IMR-90 (cell line): ENCODE data around the gene RND3. TPM values are rescaled to one million over a fixed set of nuclear protein-coding genes. Genes with fewer than 3 reads are reported as not detected.
A peak's percentile ranks its signal among the peaks of the same experiment; 100 is the strongest.

Experiments used
- ATAC-seq: fragments of 200-7000 bp; cut with Tn5 transposase; 2 replicates; pipeline ENCODE4 v1.9.1; 2020; ENCODE audit warnings: low read depth, mild to moderate bottlenecking, moderate library complexity
- BruUV-seq: library from RNA; stranded (reverse); fragments of 400-500 nt; replicated peaks from 2 replicates; lab custom pipeline; 2021; lab: Mats Ljungman, UMichigan
- CTCF ChIA-PET: fragments of 300-600 bp; formaldehyde crosslinking; extraction: SDS; loops from one replicate; lab custom pipeline; 2021; ENCODE audit warnings: antibody characterized with exemption; lab: Yijun Ruan, JAX
- POLR2A ChIA-PET: fragments of 300-600 bp; sonication (Branson Sonifier 250); formaldehyde crosslinking; loops from one replicate; lab custom pipeline; 2022; ENCODE audit warnings: antibody characterized with exemption; ENCODE audit not compliant: unreplicated experiment; lab: Charles Lee
- DNase-seq: peaks from one replicate; pipeline ENCODE4 v3.0.0; 2013
- H2AFZ ChIP-seq: replicated peaks from 2 replicates; pipeline ENCODE3; 2013; ENCODE audit warnings: low read length, mild to moderate bottlenecking; ENCODE audit not compliant: poor library complexity
- H2AK5ac ChIP-seq: 2 replicates; pipeline ENCODE4 v1.6.1; 2013; ENCODE audit warnings: low read depth, low read length, inconsistent platforms
- H2AK9ac ChIP-seq: replicated peaks from 2 replicates; pipeline ENCODE3; 2013; ENCODE audit warnings: mild to moderate bottlenecking, low read depth, low read length, moderate library complexity; ENCODE audit not compliant: poor library complexity
- H2BK120ac ChIP-seq: 2 replicates; pipeline ENCODE4 v1.6.1; 2013; ENCODE audit warnings: low read depth, low read length, inconsistent platforms
- H2BK15ac ChIP-seq: 3 replicates; pipeline ENCODE4 v1.6.1; 2013; ENCODE audit warnings: low read depth, low read length, inconsistent platforms
- H2BK20ac ChIP-seq: 2 replicates; pipeline ENCODE4 v1.6.1; 2013; ENCODE audit warnings: low read depth, mild to moderate bottlenecking, inconsistent platforms, low read length, moderate library complexity
- H2BK5ac ChIP-seq: 2 replicates; pipeline ENCODE4 v1.6.1; 2013; ENCODE audit warnings: mild to moderate bottlenecking, low read depth, low read length, inconsistent platforms; ENCODE audit not compliant: poor library complexity, severe bottlenecking
- H3K14ac ChIP-seq: replicated peaks from 2 replicates; pipeline ENCODE4 v1.6.1; 2013; ENCODE audit warnings: low read depth, low read length, inconsistent platforms
- H3K18ac ChIP-seq: 2 replicates; pipeline ENCODE4 v1.6.1; 2013; ENCODE audit warnings: low read depth, low read length, control low read depth
- H3K23ac ChIP-seq: 2 replicates; pipeline ENCODE4 v1.6.1; 2013; ENCODE audit warnings: low read depth, low read length, inconsistent platforms
- H3K27ac ChIP-seq: 2 replicates; pipeline ENCODE4 v1.5.1; 2013; ENCODE audit warnings: mild to moderate bottlenecking, control low read depth, low read length; ENCODE audit not compliant: insufficient read depth
- H3K27me3 ChIP-seq: 2 replicates; pipeline ENCODE4 v1.6.1; 2013; ENCODE audit warnings: low read length; ENCODE audit not compliant: control insufficient read depth, insufficient read depth
- H3K36me3 ChIP-seq: 2 replicates; pipeline ENCODE4 v1.6.1; 2013; ENCODE audit warnings: low read length, mixed read lengths; ENCODE audit not compliant: control insufficient read depth, insufficient read depth
- H3K4ac ChIP-seq: 2 replicates; pipeline ENCODE4 v1.6.1; 2013; ENCODE audit warnings: low read depth, low read length, inconsistent platforms
- H3K4me1 ChIP-seq: 2 replicates; pipeline ENCODE4 v1.6.1; 2013; ENCODE audit warnings: low read length, mixed read lengths; ENCODE audit not compliant: control insufficient read depth, insufficient read depth
- H3K4me2 ChIP-seq: 2 replicates; pipeline ENCODE4 v1.6.1; 2013; ENCODE audit warnings: low read depth, mild to moderate bottlenecking, control low read depth, low read length, moderate library complexity
- H3K4me3 ChIP-seq: 2 replicates; pipeline ENCODE4 v1.5.1; 2013; ENCODE audit warnings: low read depth, mild to moderate bottlenecking, control low read depth, low read length, moderate library complexity; ENCODE audit not compliant: insufficient read depth
- H3K56ac ChIP-seq: 2 replicates; pipeline ENCODE4 v1.6.1; 2013; ENCODE audit warnings: low read length, inconsistent platforms; ENCODE audit not compliant: insufficient read depth; ENCODE audit errors: extremely low read depth
- H3K79me1 ChIP-seq, 2 experiments: 2 replicates each; pipeline ENCODE4 v1.6.1; 2013; ENCODE audit warnings: low read length in 2 of 2, inconsistent platforms in 1 of 2, low read depth in 1 of 2
- H3K9ac ChIP-seq: 2 replicates; pipeline ENCODE4 v1.6.1; 2013; ENCODE audit warnings: low read depth, low read length, control low read depth
- H3K9me1 ChIP-seq: 2 replicates; pipeline ENCODE4 v1.6.1; 2013; ENCODE audit warnings: low read length, inconsistent platforms; ENCODE audit not compliant: insufficient read depth
- H3K9me3 ChIP-seq: 2 replicates; pipeline ENCODE4 v1.6.1; 2013; ENCODE audit warnings: low read length; ENCODE audit not compliant: control insufficient read depth, insufficient read depth
- H4K20me1 ChIP-seq: 2 replicates; pipeline ENCODE4 v1.6.1; 2013; ENCODE audit warnings: low read length, inconsistent platforms; ENCODE audit not compliant: insufficient read depth
- H4K5ac ChIP-seq: 2 replicates; pipeline ENCODE4 v1.6.1; 2013; ENCODE audit warnings: mild to moderate bottlenecking, low read depth, low read length, control low read depth
- H4K8ac ChIP-seq, 2 experiments: 2 replicates each; pipeline ENCODE4 v1.6.1; 2013; ENCODE audit warnings: low read depth in 2 of 2, low read length in 2 of 2, control low read depth in 1 of 2, inconsistent platforms in 1 of 2
- H4K91ac ChIP-seq: 2 replicates; pipeline ENCODE4 v1.6.1; 2013; ENCODE audit warnings: low read depth, low read length, inconsistent platforms; ENCODE audit not compliant: insufficient read depth
- MXI1 ChIP-seq: IDR thresholded peaks from 2 replicates; pipeline ENCODE4 v1.6.1; 2012; ENCODE audit warnings: low read depth, mild to moderate bottlenecking, low read length, moderate library complexity, borderline replicate concordance
- POLR2A ChIP-seq: IDR thresholded peaks from 2 replicates; pipeline ENCODE4 v1.6.1; 2012; ENCODE audit warnings: mild to moderate bottlenecking, low read depth, low read length
- RCOR1 ChIP-seq: IDR thresholded peaks from 2 replicates; pipeline ENCODE4 v1.6.1; 2012; ENCODE audit warnings: mild to moderate bottlenecking, low read length, improper control_type of control experiment; ENCODE audit not compliant: insufficient replicate concordance
- WGBS, 2 experiments: methylation state at CpG; one replicate each; pipeline versions ENCODE4 v1.1.5 to v1.1.7; 2013; ENCODE audit warnings: missing lambda C conversion rate in 2 of 2; ENCODE audit not compliant: insufficient read length in 1 of 2; ENCODE audit errors: extremely low coverage in 2 of 2; 5-methylcytosine and 5-hydroxymethylcytosine counted together
- dilution Hi-C: fragments of 300-500 bp; cut with HindIII; formaldehyde crosslinking; loops from one replicate; pipeline ENCODE4 v1.14.3; 2018; ENCODE audit warnings: low sequenced_read_pairs; ENCODE audit not compliant: unreplicated experiment
- in situ Hi-C: fragments of 300-500 bp; cut with MboI; formaldehyde crosslinking; loops from 3 replicates; pipeline ENCODE4 v1.14.3; 2019; ENCODE audit warnings: low sequenced_read_pairs, inconsistent platforms, mixed read lengths
- intact Hi-C: fragments of 100-400 bp; cut with micrococcal nuclease; formaldehyde crosslinking; loops from 2 replicates; pipeline ENCODE4 v1.10.0; 2022
- polyA plus RNA-seq, 3 experiments: library from polyadenylated mRNA; depleted of rRNA; stranded (reverse); fragments of >200 nt; gene quantifications; 2 replicates each; pipeline ENCODE4 v1.2.3, GENCODE V29; 2012; ENCODE audit warnings: low replicate concordance in 1 of 3
- total RNA-seq: library from RNA; depleted of rRNA; stranded (reverse); fragments of >200 nt; gene quantifications from 2 replicates; pipeline ENCODE4 v1.2.3, GENCODE V29; 2012

RND3 gene
- total and polyA plus RNA-seq, 2 of the 4 experiments (the other 2 are of a cell fraction) = 111 to 449 TPM

- no peak for ATAC-seq
- Histone ChIP-seq H3K18ac (peak overlapping the region; percentile 71), H3K14ac (peak overlapping the region; percentile 100), H3K27me3 (no peaks in the 10 kb centered on the region), H4K5ac (peak overlapping the region; percentile 86; the same call in 1 of the 2 replicates), H3K56ac (peak overlapping the region; percentile 99), H3K9me1 (peaks cover 4% of the 10 kb centered on the region; the same call in 1 of the 2 replicates), H3K4me2 (peak overlapping the region; percentile 97), H3K9ac (peak overlapping the region; percentile 100), H3K4ac (peak overlapping the region; percentile 98), H2AFZ (no peak overlapping the region), H3K79me1 (peaks cover 14 to 17% of the 10 kb centered on the region in 2 experiments), H2BK5ac (peak overlapping the region; percentile 98), H4K91ac (peak overlapping the region; percentile 37), H3K23ac (peak overlapping the region; percentile 96), H3K4me3 (peak overlapping the region; percentile 92), H2BK20ac (no peak overlapping the region), H3K9me3 (no peaks in the 10 kb centered on the region), H2AK5ac (no peak overlapping the region), H3K4me1 (peaks cover 3% of the 10 kb centered on the region; the same call in 1 of the 2 replicates), H4K20me1 (peaks cover 77% of the 10 kb centered on the region), H2AK9ac (no peak overlapping the region), H3K27ac (peak overlapping the region; percentile 100), H2BK120ac (peak overlapping the region; percentile 59), H4K8ac (peak overlapping the region in 1 of 2 experiments; percentile 32; a peak in 3 of 4 replicates), H3K36me3 (peaks cover 49% of the 10 kb centered on the region), H2BK15ac (no peak overlapping the region)
- dilution Hi-C loops = no loop called here
- ChIA-PET CTCF (no interaction called here), POLR2A (interaction anchor here (0.6 to 2.3 kb wide), 14 partner anchors 10 to 754 kb away, joined by 3 to 13 read pairs (median 6); no protein-coding TSS in a partner anchor)
- 0% methylated on average over 2 of the region's 7 CpGs; no CpG with 5 or more reads in 1 of the 2 experiments for WGBS, 2 experiments
- in situ Hi-C loops = loop anchor here (5.0 to 10.0 kb wide), 3 partner anchors 43 to 570 kb away; no protein-coding TSS in a partner anchor
- peak; percentile 42 for DNase-seq
- TSS peak; percentile 7 for BruUV-seq
- intact Hi-C loops = loop anchor here (1.0 to 5.0 kb wide), 5 partner anchors 198 to 753 kb away; no protein-coding TSS in a partner anchor
- no peak for TF ChIP-seq RCOR1
- peak; percentile 60 for TF ChIP-seq POLR2A
- peak; percentile 10; the same call in 1 of the 2 replicates for TF ChIP-seq MXI1
Observed at GRCh38 chr2:150484461-150485021, 2.9 kb downstream of the RND3 start.
